SK-N-SH (cell line): Measurements from ENCODE around the gene CBR4.

Experiments
- CTCF ChIP-seq: fragments of 200-600 bp; sonication (generic); IDR thresholded peaks from 2 replicates; pipeline ENCODE4 v1.6.1; 2017; ENCODE audit warnings: antibody characterized with exemption, mild to moderate bottlenecking, moderate library complexity
- NFIC ChIP-seq: IDR thresholded peaks from 2 replicates; pipeline ENCODE4 v1.4.0; 2012; ENCODE audit warnings: borderline replicate concordance
- NRF1 ChIP-seq: IDR thresholded peaks from 2 replicates; pipeline ENCODE4 v1.6.1; 2012; ENCODE audit warnings: low read depth, mild to moderate bottlenecking, low read length

DNA sequence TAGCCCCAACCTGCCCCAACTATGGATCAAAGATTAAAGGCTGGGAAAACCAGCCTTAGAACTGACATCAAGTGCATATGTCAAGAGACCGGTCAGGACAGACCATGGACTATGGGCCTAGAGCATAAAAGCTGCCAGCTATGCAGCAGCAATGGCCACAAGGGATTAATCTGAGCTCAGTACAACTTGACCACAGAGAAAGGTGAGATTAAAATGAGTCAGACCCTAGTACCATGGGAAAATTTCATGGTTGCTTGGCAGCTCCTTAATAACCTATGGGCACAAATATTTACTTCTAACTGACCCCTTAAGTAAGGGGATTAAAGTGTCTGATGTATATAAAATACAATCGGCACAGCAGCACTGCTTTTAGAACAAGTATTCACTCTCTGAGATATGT is 54.4 kb downstream of the CBR4 start:
- TF ChIP-seq CTCF (no peak), NFIC (no peak), NRF1 (no peak)
